Endometrium (tissue), 2 donors: ENCODE data around the gene SHC4.

Experiments used
- FAIRE-seq: peaks from 2 replicates; lab custom pipeline; 2012; peaks lifted over from hg19 to GRCh38; lab: Jason Lieb, UNC
- donor health status: control.
- donor health status: control.

Gene SHC4

GRCh38 chr15:48967336-48967735, 3.6 kb upstream of the SHC4 start:
- FAIRE-seq, result no peak

- FAIRE-seq, result no peak
These were observed 3.0 kb upstream of the SHC4 start for GRCh38 chr15:48966595-48967301.

GRCh38 chr15:48965972-48966371, 2.3 kb upstream of the SHC4 start:
- FAIRE-seq, result no peak

- FAIRE-seq, result no peak
These were observed 1.2 kb upstream of the SHC4 start for GRCh38 chr15:48964898-48965297.

GRCh38 chr15:48962662-48963523, 826 bp downstream of the SHC4 start:
- no peak for FAIRE-seq

- no peak for FAIRE-seq
These were observed 7.8 kb downstream of the SHC4 start for GRCh38 chr15:48955967-48956366.

- no peak for FAIRE-seq
These were observed 8.3 kb downstream of the SHC4 start for GRCh38 chr15:48955370-48955769.

GRCh38 chr15:48954538-48954937, 9.2 kb downstream of the SHC4 start:
- FAIRE-seq, result no peak

- FAIRE-seq, result no peak
These were observed 16.9 kb downstream of the SHC4 start for GRCh38 chr15:48946840-48947187.

GRCh38 chr15:48946074-48946839, 17.5 kb downstream of the SHC4 start:
- FAIRE-seq, result no peak

- no peak for FAIRE-seq
These were observed 18.3 kb downstream of the SHC4 start for GRCh38 chr15:48945386-48945785.

GRCh38 chr15:48941904-48942303, 21.8 kb downstream of the SHC4 start:
- FAIRE-seq, result no peak

GRCh38 chr15:48940508-48940907, 23.2 kb downstream of the SHC4 start:
- no peak for FAIRE-seq

- no peak for FAIRE-seq
These were observed 24.1 kb downstream of the SHC4 start for GRCh38 chr15:48939648-48940047.

- FAIRE-seq, result no peak
These were observed 25.8 kb downstream of the SHC4 start for GRCh38 chr15:48937886-48938285.

- FAIRE-seq, result no peak
These were observed 27.1 kb downstream of the SHC4 start for GRCh38 chr15:48936666-48937065.

- no peak for FAIRE-seq
These were observed 28.5 kb downstream of the SHC4 start for GRCh38 chr15:48935236-48935635.

- FAIRE-seq, result no peak
These were observed 33.0 kb downstream of the SHC4 start for GRCh38 chr15:48930735-48931134.

- FAIRE-seq, result no peak
These were observed 34.1 kb downstream of the SHC4 start for GRCh38 chr15:48929661-48930060.

- FAIRE-seq, result no peak
These were observed 34.7 kb downstream of the SHC4 start for GRCh38 chr15:48928877-48929538.

- FAIRE-seq, result no peak
These were observed 38.0 kb downstream of the SHC4 start for GRCh38 chr15:48925714-48926223.
